Thoracic aorta (tissue), 2 donors: ENCODE measurements around the gene SH3RF1. TPM values are rescaled to one million over a fixed set of nuclear protein-coding genes. Genes with fewer than 3 reads are reported as not detected.

Source experiments
- ATAC-seq: fragments of 150-250 bp; one replicate; pipeline ENCODE4 v1.8.0; 2017; ENCODE audit warnings: low read depth; ENCODE audit not compliant: insufficient number of reproducible peaks, low FRiP score
- DNase-seq: peaks from one replicate; pipeline ENCODE4 v3.0.0-alpha.2; 2020; ENCODE audit warnings: low spot score
- H3K27ac ChIP-seq, 2 donors: fragments of 200-600 bp; sonication (generic); 1 replicate in 1 of 2; 2 replicates in 1 of 2; pipeline ENCODE4 v1.5.1; 2016; ENCODE audit warnings: mild to moderate bottlenecking in 2 of 2, moderate library complexity in 2 of 2
- H3K27me3 ChIP-seq: fragments of 200-600 bp; sonication (generic); replicated peaks from 2 replicates; pipeline ENCODE4 v1.6.0; 2016; ENCODE audit warnings: mild to moderate bottlenecking; ENCODE audit not compliant: insufficient read depth
- H3K36me3 ChIP-seq: fragments of 200-600 bp; sonication (generic); one replicate; pipeline ENCODE4 v1.5.1; 2016
- H3K4me1 ChIP-seq, 2 donors: fragments of 200-600 bp; sonication (generic); 1 replicate in 1 of 2; 2 replicates in 1 of 2; pipeline versions ENCODE4 v1.5.1 to v1.6.0; 2016; ENCODE audit warnings: low read depth in 2 of 2, mild to moderate bottlenecking in 1 of 2; ENCODE audit not compliant: control insufficient read depth in 1 of 2
- H3K4me3 ChIP-seq: fragments of 200-600 bp; sonication (generic); 2 replicates; pipeline ENCODE4 v1.5.1; 2016; ENCODE audit warnings: mild to moderate bottlenecking
- H3K9me3 ChIP-seq: fragments of 200-600 bp; sonication (generic); 2 replicates; pipeline ENCODE4 v1.5.1; 2016
- total RNA-seq, 2 donors: library from RNA; depleted of rRNA; stranded (reverse); fragments of >200 nt; gene quantifications; one replicate each; pipeline versions ENCODE4 v1.1.0 to v1.2.3, GENCODE V29; 2016
- TF ChIP-seq, protein P1 (sequence below): fragments of 200-600 bp; sonication (generic); IDR thresholded peaks from one replicate; pipeline ENCODE4 v1.5.1; 2019; ENCODE audit warnings: antibody characterized with exemption

SH3RF1 gene
- total RNA-seq, 2 donors from 2014 or later = 21.9 to 24.6 TPM

DNA sequence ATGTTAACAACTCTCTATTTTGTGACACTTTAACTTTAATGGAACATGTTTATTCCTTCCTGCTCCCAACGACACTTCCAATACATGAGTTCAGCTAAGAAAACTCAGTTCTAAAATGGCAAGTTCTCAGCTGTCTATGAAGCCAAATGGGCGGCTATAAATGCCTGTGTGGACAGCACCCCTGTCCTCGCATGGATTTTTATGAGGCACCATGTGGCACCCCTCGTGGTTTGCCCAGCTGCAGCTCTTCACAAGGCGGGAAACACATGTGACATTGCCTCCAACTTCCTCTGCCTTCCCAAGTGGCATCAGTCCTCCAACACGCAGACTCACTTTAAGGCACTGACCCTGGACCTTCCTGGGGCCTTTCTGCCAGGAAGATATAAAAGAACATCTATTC is 48.0 kb downstream of the SH3RF1 start:
- Histone ChIP-seq H3K27ac (no peak overlapping the region), H3K9me3 (no peaks in the 10 kb centered on the region), H3K27me3 (no peaks in the 10 kb centered on the region), H3K36me3 (no peaks in the 10 kb centered on the region), H3K4me3 (no peak overlapping the region), H3K4me1 (peaks cover 19 to 26% of the 10 kb centered on the region in 2 donors)
- no peak for ATAC-seq
- no peak for DNase-seq
- TF ChIP-seq, protein P1, sequence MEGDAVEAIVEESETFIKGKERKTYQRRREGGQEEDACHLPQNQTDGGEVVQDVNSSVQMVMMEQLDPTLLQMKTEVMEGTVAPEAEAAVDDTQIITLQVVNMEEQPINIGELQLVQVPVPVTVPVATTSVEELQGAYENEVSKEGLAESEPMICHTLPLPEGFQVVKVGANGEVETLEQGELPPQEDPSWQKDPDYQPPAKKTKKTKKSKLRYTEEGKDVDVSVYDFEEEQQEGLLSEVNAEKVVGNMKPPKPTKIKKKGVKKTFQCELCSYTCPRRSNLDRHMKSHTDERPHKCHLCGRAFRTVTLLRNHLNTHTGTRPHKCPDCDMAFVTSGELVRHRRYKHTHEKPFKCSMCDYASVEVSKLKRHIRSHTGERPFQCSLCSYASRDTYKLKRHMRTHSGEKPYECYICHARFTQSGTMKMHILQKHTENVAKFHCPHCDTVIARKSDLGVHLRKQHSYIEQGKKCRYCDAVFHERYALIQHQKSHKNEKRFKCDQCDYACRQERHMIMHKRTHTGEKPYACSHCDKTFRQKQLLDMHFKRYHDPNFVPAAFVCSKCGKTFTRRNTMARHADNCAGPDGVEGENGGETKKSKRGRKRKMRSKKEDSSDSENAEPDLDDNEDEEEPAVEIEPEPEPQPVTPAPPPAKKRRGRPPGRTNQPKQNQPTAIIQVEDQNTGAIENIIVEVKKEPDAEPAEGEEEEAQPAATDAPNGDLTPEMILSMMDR = no peak

DNA sequence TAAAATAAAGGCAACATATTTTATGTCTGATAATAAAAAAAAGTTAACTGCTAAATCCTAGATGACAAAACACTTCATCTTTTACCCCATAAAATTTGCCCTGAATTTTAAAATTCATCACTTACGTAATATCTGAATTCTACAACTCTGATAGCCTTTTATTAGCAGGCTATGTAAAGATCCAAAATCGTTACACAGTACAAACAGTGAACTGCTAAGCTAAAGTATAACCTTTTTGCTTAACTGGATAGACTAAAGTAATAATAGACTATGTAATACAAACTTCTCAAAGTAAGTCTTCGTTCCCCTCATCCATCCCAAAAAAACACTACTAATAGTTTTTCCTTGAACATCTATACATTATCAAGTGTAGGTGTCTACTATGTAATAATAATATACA is 49.1 kb downstream of the SH3RF1 start:
- H3K36me3 ChIP-seq = no peaks in the 10 kb centered on the region
- ATAC-seq = no peak
- DNase-seq = no peak
- H3K27ac ChIP-seq = no peak overlapping the region
- H3K4me3 ChIP-seq = no peak overlapping the region
- TF ChIP-seq, protein P1 = no peak
- peaks cover 19 to 23% of the 10 kb centered on the region in 2 donors for H3K4me1 ChIP-seq
- H3K9me3 ChIP-seq = no peaks in the 10 kb centered on the region
- no peaks in the 10 kb centered on the region for H3K27me3 ChIP-seq

- no peaks in the 10 kb centered on the region for H3K9me3 ChIP-seq
- H3K27me3 ChIP-seq = no peaks in the 10 kb centered on the region
- DNase-seq (no peak), ATAC-seq (no peak)
- peaks cover 16 to 19% of the 10 kb centered on the region in 2 donors for H3K4me1 ChIP-seq
- H3K27ac ChIP-seq = no peak overlapping the region
- TF ChIP-seq, protein P1 = no peak
- H3K4me3 ChIP-seq = no peak overlapping the region
- no peaks in the 10 kb centered on the region for H3K36me3 ChIP-seq
Observed at GRCh38 chr4:169220854-169221411, 49.8 kb downstream of the SH3RF1 start.

- DNase-seq = no peak
- Histone ChIP-seq H3K27me3 (no peaks in the 10 kb centered on the region), H3K4me3 (no peak overlapping the region), H3K36me3 (no peaks in the 10 kb centered on the region), H3K27ac (no peak overlapping the region), H3K4me1 (peaks cover 11 to 14% of the 10 kb centered on the region in 2 donors), H3K9me3 (no peaks in the 10 kb centered on the region)
- TF ChIP-seq, protein P1 = no peak
- no peak for ATAC-seq
Observed at GRCh38 chr4:169220447-169220846, 50.3 kb downstream of the SH3RF1 start.

DNA sequence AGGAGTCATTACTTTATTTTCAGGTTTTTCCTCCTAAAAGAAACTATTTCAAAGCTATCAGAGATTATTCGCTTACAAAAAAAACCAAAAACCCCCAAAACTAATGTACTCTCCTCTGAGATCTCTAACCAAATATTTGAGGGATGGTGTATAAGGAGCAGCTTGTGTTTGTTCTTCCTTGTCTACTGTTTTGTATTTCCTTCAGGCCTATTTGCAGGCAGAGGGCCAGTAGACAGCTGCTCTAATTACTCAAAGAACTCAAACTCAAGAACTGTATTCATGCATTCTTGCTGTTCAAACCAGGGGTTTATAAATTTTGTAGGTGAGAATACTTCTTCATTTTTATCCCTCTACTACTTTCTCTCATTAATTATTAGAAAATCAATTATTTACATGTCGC is 51.3 kb downstream of the SH3RF1 start:
- no peaks in the 10 kb centered on the region for H3K36me3 ChIP-seq
- ATAC-seq = no peak
- H3K27me3 ChIP-seq = no peaks in the 10 kb centered on the region
- TF ChIP-seq, protein P1 = no peak
- H3K4me3 ChIP-seq = no peak overlapping the region
- peaks cover 1 to 9% of the 10 kb centered on the region in 2 donors for H3K4me1 ChIP-seq
- H3K9me3 ChIP-seq = no peaks in the 10 kb centered on the region
- DNase-seq = no peak
- no peak overlapping the region for H3K27ac ChIP-seq
